DLD1 (cell line): ENCODE data around the gene BCL11B.
"Not testable (repeated sequence)": the region's sequence is repeated elsewhere in the genome, so short reads cannot be mapped to it uniquely, and the experiment has no call there.

Experiments used
- in situ Hi-C: cut with HindIII; loops from 2 replicates; pipeline ENCODE4 v1.10.0; 2017; ENCODE audit warnings: low sequenced_read_pairs

Gene BCL11B

DNA sequence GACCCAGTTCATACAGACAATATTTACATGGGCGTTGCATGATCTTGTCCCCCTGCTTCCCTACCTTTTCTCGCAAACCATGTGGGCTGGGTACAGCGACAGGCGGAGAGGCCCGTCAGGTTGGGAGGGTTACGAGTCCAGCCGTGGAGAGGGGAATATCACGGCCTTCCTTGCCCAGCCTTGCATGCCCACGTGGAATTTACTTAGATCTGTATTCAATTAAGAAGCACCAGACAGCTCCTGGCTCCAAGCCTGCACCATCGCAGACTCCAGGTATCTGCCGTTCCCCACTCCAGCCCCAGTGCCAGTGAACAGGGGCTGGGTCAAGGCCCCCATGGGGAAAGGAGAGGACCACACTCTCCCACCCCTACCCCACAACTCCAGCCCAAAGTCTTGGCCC is 29.8 kb downstream of the BCL11B start:
- in situ Hi-C loops, result no loop called here

DNA sequence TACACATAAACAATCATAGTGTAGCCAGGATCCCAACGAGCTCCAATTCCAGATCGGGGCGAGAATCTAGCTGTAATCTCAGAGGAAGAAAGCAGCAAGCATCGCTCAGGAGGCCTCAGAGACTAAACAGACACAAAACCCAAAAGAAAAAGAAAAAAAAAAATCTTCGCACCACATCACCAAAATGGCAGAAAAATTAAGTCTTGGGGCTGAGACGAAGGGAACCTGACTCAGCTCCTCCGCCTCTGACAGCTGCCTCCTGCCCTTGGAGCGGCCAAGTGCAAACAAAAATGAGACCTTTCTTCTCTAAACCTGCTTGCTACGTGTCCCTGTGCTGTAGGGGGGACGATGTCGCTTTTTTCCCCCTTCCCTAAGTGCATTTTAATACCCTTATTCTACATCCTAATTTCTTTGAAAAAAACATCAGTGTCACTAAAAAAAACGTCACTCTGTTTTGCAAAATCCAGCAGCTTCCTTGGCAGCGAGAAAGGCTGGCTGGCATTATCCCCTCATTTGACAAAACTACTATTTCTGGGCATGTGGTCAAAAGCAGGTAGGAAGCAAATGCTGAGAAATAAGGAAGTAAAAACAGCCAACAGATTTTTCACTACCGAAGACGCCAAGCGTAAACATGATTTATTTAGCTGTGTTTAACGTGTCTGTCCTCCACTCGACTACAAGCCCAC is 30.5 kb downstream of the BCL11B start:
- in situ Hi-C loops, result no loop called here

- in situ Hi-C loops, result no loop called here
Measured at GRCh38 chr14:99240627-99241324, 31.2 kb downstream of the BCL11B start.

GRCh38 chr14:99239661-99240092 is 32.3 kb downstream of the BCL11B start:
- in situ Hi-C loops, result no loop called here

DNA sequence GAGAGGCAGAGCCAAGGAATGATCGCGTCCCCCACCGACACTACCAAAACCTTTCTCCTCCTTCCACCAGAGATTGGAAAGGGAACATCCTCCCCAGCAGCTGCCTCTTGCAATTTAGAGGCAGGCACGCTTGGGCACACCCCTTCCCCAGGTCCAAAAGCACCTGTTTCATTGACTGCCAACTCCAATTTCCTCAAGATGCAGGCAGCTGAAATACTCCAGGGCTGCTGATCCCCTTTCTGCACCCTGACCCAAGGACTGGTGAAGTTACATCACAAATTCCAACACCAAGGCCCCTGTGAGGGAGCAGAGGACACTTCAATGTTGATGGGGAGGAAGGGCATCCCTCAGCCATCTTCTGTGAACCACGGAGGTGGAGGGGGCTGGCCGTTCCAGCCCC is 33.8 kb downstream of the BCL11B start:
- in situ Hi-C loops, result no loop called here

DNA sequence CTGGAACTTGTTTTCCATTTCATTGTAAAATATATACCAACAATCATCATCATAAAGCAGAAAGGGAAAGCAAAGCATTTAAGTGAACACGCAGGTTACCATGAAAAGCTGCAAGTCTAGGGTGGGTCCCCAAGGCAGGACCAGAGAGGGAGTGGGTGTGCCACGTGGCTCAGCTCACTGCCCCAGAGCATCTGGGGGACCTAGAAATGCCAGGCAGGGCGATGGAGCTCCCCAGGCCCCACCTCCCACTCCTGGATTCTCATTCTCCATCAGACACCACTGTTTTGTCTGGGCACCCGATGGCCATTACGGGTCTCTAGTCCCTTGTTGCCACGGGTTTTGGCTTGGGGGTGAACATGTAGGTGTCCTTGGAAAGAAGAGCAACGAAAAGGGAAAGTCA is 34.7 kb downstream of the BCL11B start:
- in situ Hi-C loops, result no loop called here

DNA sequence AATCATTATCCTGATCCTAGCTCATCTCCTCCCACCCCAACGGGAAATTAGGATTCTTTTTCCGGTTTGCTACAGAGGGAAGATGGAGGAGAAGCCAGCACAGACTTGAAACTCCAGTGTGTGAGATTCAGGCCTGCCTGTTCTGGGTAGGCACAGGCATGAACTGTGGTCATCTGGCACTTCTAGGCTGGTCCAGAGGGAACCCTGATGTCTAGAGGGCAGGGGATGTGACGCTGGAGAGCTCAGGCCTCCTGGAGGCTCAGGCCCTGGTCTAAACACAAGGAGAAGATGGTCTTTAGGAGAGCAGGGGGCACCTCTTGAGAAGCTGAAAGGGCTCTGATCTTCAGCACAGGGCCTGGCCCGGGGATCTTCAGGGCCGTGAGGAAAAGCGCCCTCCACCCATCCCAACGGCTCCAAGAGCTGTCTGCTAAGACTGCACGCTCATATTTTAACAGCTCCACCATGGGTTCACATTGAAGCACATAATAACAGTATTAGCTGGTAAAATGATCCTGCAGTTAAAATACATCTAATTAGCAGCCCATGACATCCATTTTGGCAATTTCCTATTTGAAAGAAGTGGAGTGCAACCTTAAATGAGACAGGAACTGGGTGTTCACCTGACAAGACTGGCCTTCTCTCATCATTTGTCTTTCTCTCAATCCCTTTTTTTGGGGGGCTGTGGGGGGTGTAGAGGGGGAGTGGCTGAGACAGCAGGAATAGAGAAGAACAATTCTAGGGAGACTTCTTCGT is 35.4 kb downstream of the BCL11B start:
- in situ Hi-C loops, result no loop called here

DNA sequence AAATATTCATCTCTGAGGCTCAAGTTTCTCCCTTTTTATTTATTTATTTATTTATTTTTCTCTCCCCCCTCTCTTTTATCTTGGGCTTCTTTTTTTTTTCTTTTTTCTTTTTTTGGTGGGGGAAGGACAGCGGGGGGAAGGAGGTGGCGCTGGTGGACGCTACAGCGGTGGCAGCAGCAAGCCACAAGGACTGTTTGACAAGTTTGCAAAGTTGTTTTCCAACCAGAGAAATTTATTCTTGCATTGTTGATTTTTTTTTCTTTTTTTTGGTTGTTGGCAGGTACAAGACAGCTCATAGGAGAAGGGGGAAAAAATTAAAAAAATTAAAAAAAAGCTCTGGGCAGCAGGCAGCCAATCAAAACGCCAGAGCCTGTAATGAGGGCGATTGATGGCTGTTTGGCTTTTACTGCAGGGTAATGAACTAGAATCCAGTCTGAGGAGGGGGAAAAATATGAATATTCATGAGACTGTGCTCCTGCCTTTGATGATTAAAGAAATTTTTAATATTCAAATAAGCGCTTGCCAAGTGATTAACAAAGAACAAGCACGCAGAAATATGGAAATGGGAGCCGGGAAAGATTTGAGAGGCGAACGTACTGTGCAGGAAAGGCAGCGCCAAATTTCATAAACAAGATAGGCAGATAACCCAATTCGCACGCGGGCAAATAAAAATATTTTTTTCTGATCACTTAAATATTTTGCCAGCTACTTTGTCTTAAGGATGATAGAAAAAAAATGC is 36.2 kb downstream of the BCL11B start:
- in situ Hi-C loops, result no loop called here

DNA sequence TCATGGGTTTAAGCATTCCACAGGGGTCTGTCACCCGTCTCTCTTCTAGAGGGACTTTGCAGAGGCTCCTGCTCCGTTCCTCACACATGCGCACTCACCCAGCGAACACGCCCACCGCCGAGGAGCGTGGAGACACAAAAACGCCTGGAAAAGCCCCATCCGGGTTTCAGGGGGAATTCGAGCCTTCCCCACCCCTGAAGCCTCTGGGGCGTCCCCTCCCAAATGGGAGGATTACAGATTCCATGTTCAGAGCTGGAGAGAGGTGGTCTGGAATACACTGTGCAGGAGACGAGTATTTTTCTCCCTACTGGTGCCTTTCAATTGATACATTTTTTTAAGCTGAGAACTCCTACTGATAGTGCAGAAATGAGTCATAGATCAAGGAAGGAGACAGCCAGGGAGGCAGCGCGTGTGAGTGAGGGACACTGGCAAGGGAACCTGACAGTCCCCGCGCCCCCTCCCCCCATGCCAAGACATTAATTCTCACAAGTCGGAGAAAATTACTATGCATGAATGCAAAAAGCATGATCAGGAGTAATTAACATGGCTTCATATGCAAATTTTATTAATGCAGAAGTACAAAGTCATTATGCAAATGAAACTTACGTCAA is 36.9 kb downstream of the BCL11B start:
- in situ Hi-C loops, result no loop called here

DNA sequence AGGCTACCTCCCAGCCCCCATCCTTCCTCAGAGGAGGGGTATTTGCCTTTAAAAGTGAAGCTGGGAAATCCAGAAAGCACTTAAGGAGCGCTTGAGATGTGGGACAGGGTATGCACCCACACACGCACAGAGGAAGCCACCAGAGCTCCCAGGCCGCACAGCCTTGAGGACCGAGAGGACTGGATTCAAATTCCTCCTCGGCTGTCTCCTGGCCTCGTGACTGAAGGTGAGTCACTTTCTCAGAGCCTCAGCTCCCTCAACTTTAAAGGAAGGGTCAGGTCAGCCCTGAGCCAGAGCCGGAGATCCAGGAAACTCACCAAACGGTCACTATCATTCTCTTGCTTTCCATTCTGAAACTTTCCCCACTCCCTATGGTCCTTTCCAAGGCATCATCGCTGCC is 37.6 kb downstream of the BCL11B start:
- in situ Hi-C loops, result no loop called here

DNA sequence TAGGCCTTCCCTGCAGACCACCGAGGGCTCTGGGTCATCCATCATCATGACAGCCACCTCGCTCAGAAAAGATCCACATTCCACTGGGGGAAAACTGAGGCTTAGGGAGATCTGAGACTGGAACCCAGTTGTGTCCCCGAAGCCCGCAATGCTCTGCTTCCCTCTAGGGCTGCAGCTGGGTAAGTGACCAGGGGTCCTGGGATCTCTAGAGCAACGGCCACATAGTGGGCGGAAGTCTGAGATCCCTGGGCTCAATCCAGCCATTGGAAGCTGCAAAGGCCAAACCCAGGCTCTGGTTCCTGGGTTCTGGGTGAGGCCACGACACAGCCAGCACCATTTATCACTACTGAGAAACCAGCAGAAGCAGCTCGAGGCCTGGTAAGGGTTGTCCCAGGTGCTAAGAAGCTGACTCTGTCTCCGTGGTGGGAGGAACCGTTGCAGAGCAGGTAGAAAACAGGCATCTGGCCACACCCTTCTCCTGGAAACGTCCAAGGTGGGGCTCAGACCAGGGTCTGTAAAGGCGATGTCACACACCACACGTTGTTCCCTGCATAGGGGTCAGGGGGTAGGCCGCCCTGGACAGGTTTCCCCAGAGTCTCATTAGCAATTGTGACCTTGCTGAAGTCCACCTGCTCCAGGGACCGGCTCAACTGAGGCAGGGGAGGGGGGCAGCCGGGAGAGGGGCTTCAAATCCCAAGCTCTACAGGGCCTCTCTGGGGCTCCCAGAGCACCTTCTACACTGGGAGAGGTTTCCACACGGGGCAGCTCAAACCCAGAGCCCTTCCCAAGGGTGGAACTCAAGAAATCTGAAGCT is 38.6 kb downstream of the BCL11B start:
- in situ Hi-C loops, result no loop called here

DNA sequence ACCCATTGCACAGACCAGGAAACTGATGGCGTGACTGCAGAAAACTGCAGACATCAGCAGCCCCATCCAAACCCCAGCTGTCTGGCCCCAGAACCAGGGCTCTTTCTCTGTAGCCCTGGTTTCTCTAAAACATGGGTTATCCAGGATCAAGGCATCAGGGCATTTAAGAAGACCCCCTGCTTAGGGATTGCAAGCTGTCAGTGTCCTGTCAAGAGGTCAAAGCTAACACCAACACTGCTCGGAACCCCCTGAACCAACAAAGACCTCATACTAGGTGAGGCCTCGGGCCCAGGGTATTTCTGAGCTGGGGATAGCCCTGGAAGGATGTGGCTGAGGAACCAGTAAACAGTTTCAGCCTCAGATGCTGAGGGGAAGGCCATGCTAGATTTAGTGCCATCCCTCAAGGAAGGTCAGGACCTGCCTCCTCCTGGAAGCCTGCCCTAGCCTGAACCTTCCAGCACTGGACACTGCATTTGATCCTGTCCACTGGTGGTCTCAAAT is 39.2 kb downstream of the BCL11B start:
- in situ Hi-C loops, result no loop called here

- in situ Hi-C loops, result no loop called here
Measured at GRCh38 chr14:99231850-99232713, 39.9 kb downstream of the BCL11B start.

DNA sequence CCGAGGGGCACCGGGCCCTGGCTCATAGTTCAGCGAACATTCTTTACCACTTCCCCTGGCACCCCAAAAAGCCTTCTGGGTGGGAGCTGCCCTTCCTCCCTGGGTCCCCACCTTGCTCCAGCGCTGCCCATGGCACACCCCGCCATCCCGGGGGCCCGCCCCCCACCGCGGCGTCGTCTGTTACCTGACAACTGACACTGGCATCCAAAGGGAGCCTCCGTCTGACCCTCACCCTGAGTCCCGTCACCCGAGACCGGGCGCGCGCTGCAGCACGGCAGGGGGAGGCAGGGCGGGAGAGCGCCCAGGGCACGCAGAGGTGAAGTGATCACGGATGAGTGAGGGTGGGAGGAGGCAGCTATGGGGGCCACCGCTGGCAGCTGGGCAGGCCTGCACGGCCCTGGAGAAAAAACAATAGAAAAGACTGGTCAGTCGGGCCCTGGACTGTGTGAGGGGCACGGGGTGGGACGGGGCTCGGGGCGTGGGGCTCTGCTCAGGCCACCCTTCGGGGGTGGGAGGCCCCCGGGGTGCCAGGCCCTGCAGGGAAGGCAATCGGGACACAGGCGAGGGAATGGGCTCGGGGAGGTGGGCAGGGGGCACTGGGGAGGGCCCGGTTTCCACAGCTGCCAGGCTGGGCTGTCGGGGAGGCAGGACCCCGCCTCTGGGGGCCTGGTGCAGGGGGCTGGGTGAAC is 40.7 kb downstream of the BCL11B start:
- in situ Hi-C loops, result no loop called here

DNA sequence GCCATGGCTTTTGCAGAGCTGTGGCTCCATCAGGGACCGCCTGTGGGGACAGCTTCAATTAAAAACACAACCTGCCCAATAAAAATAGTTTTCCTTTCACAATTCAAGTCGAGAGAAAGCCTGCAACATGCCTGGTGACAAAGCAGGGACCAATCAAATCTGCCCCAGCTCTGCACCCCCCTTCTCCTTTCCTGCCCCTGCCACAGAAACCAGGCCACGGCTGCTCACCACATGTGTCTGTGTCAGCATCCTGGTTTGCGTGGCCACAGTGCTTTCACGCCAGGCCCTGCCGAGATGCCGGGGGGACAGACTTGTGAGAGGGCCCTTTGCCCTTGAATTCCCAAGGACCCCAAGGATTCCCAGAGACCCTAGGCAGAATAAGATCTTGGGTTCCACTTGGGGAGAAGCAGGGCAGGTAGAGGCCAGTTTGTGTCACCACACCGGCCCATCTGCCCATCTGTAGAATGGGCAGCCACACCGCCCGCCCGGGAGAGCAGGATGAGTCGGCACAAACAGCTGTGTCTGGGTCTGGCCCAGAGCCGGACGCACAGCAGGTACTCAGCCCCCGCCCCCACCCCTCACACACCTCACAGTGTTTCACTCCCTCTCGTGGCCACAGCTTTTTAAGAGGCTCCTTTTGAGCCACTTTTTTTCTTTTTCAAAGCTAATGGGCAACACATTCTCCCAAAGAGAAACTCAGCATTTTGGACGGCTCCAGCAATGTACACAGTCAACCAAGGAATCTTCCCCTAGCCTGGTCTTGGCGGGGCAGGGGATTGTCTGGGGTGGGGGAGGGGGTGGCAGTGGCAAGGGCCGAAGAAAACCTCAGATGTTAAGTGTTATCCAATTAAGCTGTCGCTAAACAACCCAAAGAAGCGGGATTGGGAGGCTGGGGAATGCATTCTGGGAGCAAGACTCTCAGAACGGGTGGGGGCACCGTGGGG is 41.5 kb downstream of the BCL11B start:
- in situ Hi-C loops, result no loop called here

- in situ Hi-C loops, result no loop called here
Measured at GRCh38 chr14:99229654-99230207, 42.3 kb downstream of the BCL11B start.

- in situ Hi-C loops, result not testable (repeated sequence)
Measured at GRCh38 chr14:99228760-99229159, 43.2 kb downstream of the BCL11B start.
